ENCODE data around the gene IFNAR2. TPM values are rescaled to one million over a fixed set of nuclear protein-coding genes. Genes with fewer than 3 reads are reported as not detected.
"Not testable (repeated sequence)": the region's sequence is repeated elsewhere in the genome, so short reads cannot be mapped to it uniquely, and the experiment has no call there.

The IFNAR2 gene
- total and polyA plus RNA-seq, 4 donors, result 21.4 to 38.4 (median 27.5) TPM

GRCh38 chr21:33241846-33242245 is 12.1 kb downstream of the IFNAR2 start:
- DNase-seq (no peak), ATAC-seq (ENCODE audit: insufficient read depth, low FRiP score) (no peak)
- no peak overlapping the region for H3K9ac ChIP-seq (ENCODE audit: insufficient read depth in 1 of 2, low read length in 2 of 2)
- peaks cover 0 to 12% (median 9%) of the 10 kb centered on the region in 4 donors for H3K36me3 ChIP-seq (ENCODE audit: control insufficient read depth in 4 of 4, insufficient read depth in 4 of 4, low read length in 4 of 4)
- H3K27me3 ChIP-seq (ENCODE audit: control insufficient read depth in 3 of 3, insufficient read depth in 3 of 3, low read length in 2 of 3), result no peaks in the 10 kb centered on the region
- no peak for TF ChIP-seq CTCF (IDR thresholded peaks at IDR 0.05; ENCODE audit: control extremely low read depth, extremely low read depth)
- peaks cover 0 to 10% (median 0%) of the 10 kb centered on the region in 5 donors for H3K4me1 ChIP-seq (ENCODE audit: control insufficient read depth in 5 of 5, insufficient read depth in 5 of 5, low read length in 5 of 5)
- 79 to 84% methylated on average over 2 of the region's 2 CpGs for WGBS, 2 donors
- H3K4me3 ChIP-seq, result no peak overlapping the region
- no peak overlapping the region for H3K27ac ChIP-seq (ENCODE audit: low read depth in 1 of 2, low read length in 1 of 2)
- no peaks in the 10 kb centered on the region for H3K9me3 ChIP-seq (ENCODE audit: control insufficient read depth in 4 of 4, insufficient read depth in 3 of 4, low read length in 3 of 4)

GRCh38 chr21:33242846-33243245 is 13.1 kb downstream of the IFNAR2 start:
- Histone ChIP-seq H3K4me1 (ENCODE audit: control insufficient read depth in 5 of 5, insufficient read depth in 5 of 5, low read length in 5 of 5) (peaks cover 0 to 10% (median 0%) of the 10 kb centered on the region in 5 donors), H3K36me3 (ENCODE audit: control insufficient read depth in 4 of 4, insufficient read depth in 4 of 4, low read length in 4 of 4) (peaks cover 0 to 19% (median 16%) of the 10 kb centered on the region in 4 donors)
- not testable (repeated sequence) for H3K9ac ChIP-seq (ENCODE audit: insufficient read depth in 1 of 2, low read length in 2 of 2); DNase-seq; ATAC-seq (ENCODE audit: insufficient read depth, low FRiP score); H3K9me3 ChIP-seq (ENCODE audit: control insufficient read depth in 4 of 4, insufficient read depth in 3 of 4, low read length in 3 of 4); H3K27ac ChIP-seq (ENCODE audit: low read depth in 1 of 2, low read length in 1 of 2); H3K27me3 ChIP-seq (ENCODE audit: control insufficient read depth in 3 of 3, insufficient read depth in 3 of 3, low read length in 2 of 3); H3K4me3 ChIP-seq
- 97 to 99% methylated on average over 8 of the region's 8 CpGs for WGBS, 2 donors

- Histone ChIP-seq H3K27ac (ENCODE audit: low read depth in 1 of 2, low read length in 1 of 2) (peak overlapping the region in 1 of 2 donors; percentile 33), H3K4me3 (no peak overlapping the region), H3K4me1 (ENCODE audit: control insufficient read depth in 5 of 5, insufficient read depth in 5 of 5, low read length in 5 of 5) (peaks cover 0 to 8% (median 0%) of the 10 kb centered on the region in 5 donors), H3K36me3 (ENCODE audit: control insufficient read depth in 4 of 4, insufficient read depth in 4 of 4, low read length in 4 of 4) (peaks cover 7 to 24% (median 16%) of the 10 kb centered on the region in 4 donors), H3K27me3 (ENCODE audit: control insufficient read depth in 3 of 3, insufficient read depth in 3 of 3, low read length in 2 of 3) (no peaks in the 10 kb centered on the region), H3K9ac (ENCODE audit: insufficient read depth in 1 of 2, low read length in 2 of 2) (no peak overlapping the region), H3K9me3 (ENCODE audit: control insufficient read depth in 4 of 4, insufficient read depth in 3 of 4, low read length in 3 of 4) (no peaks in the 10 kb centered on the region)
- WGBS, 2 donors, result 54 to 56% methylated on average over 6 of the region's 6 CpGs
- DNase-seq (no peak), ATAC-seq (ENCODE audit: insufficient read depth, low FRiP score) (no peak)
- TF ChIP-seq CTCF (IDR thresholded peaks at IDR 0.05; ENCODE audit: control extremely low read depth, extremely low read depth), result no peak
These were observed 14.5 kb downstream of the IFNAR2 start for GRCh38 chr21:33244082-33244778.

- H3K36me3 ChIP-seq (ENCODE audit: control insufficient read depth in 4 of 4, insufficient read depth in 4 of 4, low read length in 4 of 4), result peaks cover 12 to 30% (median 16%) of the 10 kb centered on the region in 4 donors
- peaks cover 0 to 8% (median 0%) of the 10 kb centered on the region in 5 donors for H3K4me1 ChIP-seq (ENCODE audit: control insufficient read depth in 5 of 5, insufficient read depth in 5 of 5, low read length in 5 of 5)
- WGBS, 2 donors, result 38 to 57% methylated on average over 2 of the region's 2 CpGs
- ATAC-seq (ENCODE audit: insufficient read depth, low FRiP score) (no peak), DNase-seq (no peak)
- H3K9me3 ChIP-seq (ENCODE audit: control insufficient read depth in 4 of 4, insufficient read depth in 3 of 4, low read length in 3 of 4), result no peaks in the 10 kb centered on the region
- H3K27ac ChIP-seq (ENCODE audit: low read depth in 1 of 2, low read length in 1 of 2), result peak overlapping the region in 1 of 2 donors; percentile 33
- TF ChIP-seq CTCF (IDR thresholded peaks at IDR 0.05; ENCODE audit: control extremely low read depth, extremely low read depth), result no peak
- H3K4me3 ChIP-seq, result no peak overlapping the region
- H3K9ac ChIP-seq (ENCODE audit: insufficient read depth in 1 of 2, low read length in 2 of 2), result no peak overlapping the region
- no peaks in the 10 kb centered on the region for H3K27me3 ChIP-seq (ENCODE audit: control insufficient read depth in 3 of 3, insufficient read depth in 3 of 3, low read length in 2 of 3)
These were observed 15.0 kb downstream of the IFNAR2 start for GRCh38 chr21:33244779-33245105.
